ENCODE results near the gene CDADC1. TPM values are rescaled to one million over a fixed set of nuclear protein-coding genes. Genes with fewer than 3 reads are reported as not detected.

Gene CDADC1
- total and polyA plus RNA-seq, 11 donors: 2.8 to 10.8 (median 10.2) TPM

DNA sequence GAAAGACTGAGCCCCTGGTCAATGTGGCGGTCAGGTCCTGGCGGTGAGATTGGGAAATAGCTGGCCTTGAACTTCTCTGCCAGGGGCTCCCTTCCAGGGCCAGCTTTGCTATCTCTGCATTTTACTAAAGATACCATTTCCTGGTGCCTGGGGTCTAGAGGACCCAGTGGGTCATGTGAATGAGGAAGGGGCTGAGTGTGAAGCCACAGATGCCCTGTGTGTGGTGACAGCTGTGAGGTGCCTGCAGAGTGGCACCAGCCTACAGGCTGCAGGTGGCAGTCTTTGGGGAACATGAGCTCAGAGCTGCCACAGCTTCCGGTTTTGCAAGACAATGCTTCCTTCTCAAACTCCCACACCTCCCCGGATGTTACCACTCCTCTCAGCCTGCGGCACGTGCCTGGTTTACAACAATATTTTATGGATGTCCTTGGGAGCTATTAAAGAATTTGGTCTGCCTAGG is 32.8 kb upstream of the CDADC1 start:
- Histone ChIP-seq H3K9me3 (no peaks in the 10 kb centered on the region), H3K4me3 (no peak overlapping the region), H3K36me3 (peaks cover 0 to 9% (median 0%) of the 10 kb centered on the region in 9 donors), H3K27ac (no peak overlapping the region), H3K27me3 (peaks cover under 1 to 19% (median 14%) of the 10 kb centered on the region in 9 donors), H3K4me1 (peaks cover 0 to 18% (median 0%) of the 10 kb centered on the region in 12 donors)
- 46 to 60% (median 53%) methylated on average over 6 of the region's 6 CpGs for WGBS, 4 donors
- no peak for TF ChIP-seq POLR2A (IDR thresholded peaks at IDR 0.05)
- TF ChIP-seq CTCF (IDR thresholded peaks at IDR 0.05): no peak
- intact Hi-C loops (cut with DNase I): no loop called here
- DNase-seq (peak; percentile 22 to 66 (median 38)), ATAC-seq (peak in 3 of 4 donors; percentile 53 to 71 (median 53))

DNA sequence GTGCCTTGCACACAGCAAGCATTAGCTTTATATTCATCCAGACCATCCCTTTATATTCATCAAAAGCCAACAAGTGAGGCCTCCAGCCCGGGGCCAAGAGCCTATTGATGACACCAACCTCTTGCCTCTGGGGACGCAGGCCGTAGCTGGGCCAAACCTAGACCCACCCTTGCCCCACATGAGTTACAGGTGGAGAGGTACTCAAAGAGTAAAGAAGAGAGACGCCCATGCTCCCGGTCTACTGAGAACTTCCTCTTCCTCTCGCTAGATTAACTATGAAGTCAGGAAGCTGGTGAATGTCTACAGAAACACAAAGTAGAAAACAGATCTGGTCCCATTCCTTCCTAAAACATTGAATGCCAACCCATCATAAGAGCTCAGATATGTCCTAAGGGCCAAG is 31.4 kb upstream of the CDADC1 start:
- H3K4me1 ChIP-seq: peaks cover 0 to 29% (median 4%) of the 10 kb centered on the region in 12 donors
- ATAC-seq: no peak
- no peak for TF ChIP-seq CTCF (IDR thresholded peaks at IDR 0.05)
- no peak for TF ChIP-seq POLR2A (IDR thresholded peaks at IDR 0.05)
- WGBS, 4 donors: 84 to 93% (median 88%) methylated on average over 6 of the region's 6 CpGs
- H3K27ac ChIP-seq: no peak overlapping the region
- no peak overlapping the region for H3K4me3 ChIP-seq
- H3K9me3 ChIP-seq: no peaks in the 10 kb centered on the region
- intact Hi-C loops (cut with DNase I): no loop called here
- no peak for DNase-seq
- H3K36me3 ChIP-seq: no peaks in the 10 kb centered on the region
- peaks cover 13 to 33% (median 24%) of the 10 kb centered on the region in 9 donors for H3K27me3 ChIP-seq

DNA sequence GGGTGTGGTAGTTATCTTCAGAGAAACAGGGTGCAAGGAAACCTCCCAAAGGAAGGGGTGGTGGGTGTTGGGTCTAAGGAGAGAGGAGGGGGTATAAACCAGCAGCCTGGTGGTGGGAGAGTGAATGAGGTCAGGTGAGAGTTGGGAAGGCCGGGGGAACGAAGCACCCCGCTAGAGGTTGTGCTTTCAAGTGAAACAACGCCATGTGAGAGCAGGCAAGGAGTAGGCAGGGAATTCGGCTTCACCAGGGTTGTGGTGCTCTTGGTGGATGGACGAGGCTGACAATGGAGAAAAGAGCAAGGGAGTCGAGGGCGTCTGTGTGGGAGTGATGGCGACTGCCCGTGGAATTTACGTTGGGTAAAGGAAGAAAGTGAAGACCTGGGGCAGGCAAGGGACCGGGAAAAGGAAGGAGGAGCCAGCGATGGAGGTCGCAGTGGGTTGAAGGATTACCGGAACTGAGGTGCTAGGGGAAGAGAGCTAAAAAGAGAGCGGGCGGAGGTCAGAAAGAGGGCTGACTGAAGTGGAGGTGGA is 29.7 kb upstream of the CDADC1 start:
- no peak for ATAC-seq
- peaks cover 13 to 48% (median 35%) of the 10 kb centered on the region in 9 donors for H3K27me3 ChIP-seq
- H3K27ac ChIP-seq: no peak overlapping the region
- intact Hi-C loops (cut with DNase I): no loop called here
- H3K36me3 ChIP-seq: no peaks in the 10 kb centered on the region
- TF ChIP-seq CTCF (IDR thresholded peaks at IDR 0.05) (no peak), POLR2A (IDR thresholded peaks at IDR 0.05) (no peak)
- H3K9me3 ChIP-seq: no peaks in the 10 kb centered on the region
- H3K4me1 ChIP-seq: peaks cover 0 to 29% (median 4%) of the 10 kb centered on the region in 12 donors
- 43 to 52% (median 47%) methylated on average over 17 of the region's 17 CpGs for WGBS, 4 donors
- DNase-seq: no peak
- H3K4me3 ChIP-seq: no peak overlapping the region

DNA sequence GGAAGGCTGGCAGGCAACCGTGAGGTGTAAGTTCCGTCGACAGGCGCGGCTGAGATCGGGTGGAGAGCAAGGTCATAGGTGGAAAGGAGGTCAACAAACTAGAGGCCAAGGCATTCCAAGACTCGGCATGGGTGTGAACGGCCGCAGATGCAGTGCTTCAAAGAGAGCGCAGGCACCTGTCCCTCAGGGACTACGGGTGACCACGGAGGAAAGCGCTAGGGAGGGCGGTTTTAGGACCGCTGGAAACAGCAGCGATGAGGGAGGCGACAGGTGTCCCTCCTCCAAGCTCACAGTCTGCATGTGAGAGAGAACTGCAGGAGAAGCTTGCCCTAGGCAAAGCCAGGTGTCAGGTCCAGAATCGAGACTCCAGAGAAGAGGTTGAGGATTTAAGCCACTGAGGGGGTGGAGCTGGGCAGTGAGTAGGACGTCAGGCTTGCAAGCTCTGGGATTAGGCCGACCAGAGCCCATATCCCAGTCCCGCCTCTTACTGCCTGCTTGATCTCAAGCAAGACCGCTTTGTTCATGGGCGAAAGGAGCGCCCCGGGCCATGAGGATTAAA is 29.2 kb upstream of the CDADC1 start:
- DNase-seq: no peak
- peaks cover 13 to 53% (median 35%) of the 10 kb centered on the region in 9 donors for H3K27me3 ChIP-seq
- WGBS, 4 donors: 25 to 37% (median 33%) methylated on average over 25 of the region's 25 CpGs

More for the DNA sequence above, 29.2 kb upstream of the CDADC1 start:
- intact Hi-C loops (cut with DNase I): no loop called here
- Histone ChIP-seq H3K36me3 (no peaks in the 10 kb centered on the region), H3K9me3 (no peaks in the 10 kb centered on the region), H3K27ac (no peak overlapping the region), H3K4me3 (no peak overlapping the region), H3K4me1 (peaks cover 0 to 29% (median 4%) of the 10 kb centered on the region in 12 donors)
- TF ChIP-seq POLR2A (IDR thresholded peaks at IDR 0.05): no peak
- TF ChIP-seq CTCF (IDR thresholded peaks at IDR 0.05): no peak
- ATAC-seq: no peak
